Measurements from ENCODE around the gene IFNAR2.

GRCh38 chr21:33230545-33231324 is 997 bp downstream of the IFNAR2 start:
- TF ChIP-seq ZNF274 (IDR thresholded peaks at IDR 0.05; ENCODE audit: low read depth, low read length), result no peak
- TF ChIP-seq YY1 (IDR thresholded peaks at IDR 0.05; ENCODE audit: insufficient read depth, insufficient read length), result no peak
- TF ChIP-seq SUZ12 (IDR thresholded peaks at IDR 0.05; ENCODE audit: extremely low read depth, insufficient read depth, insufficient read length), result no peak

Data from NT2/D1 (cell line).